ENCODE data around the gene PRIM2.
"Not testable (repeated sequence)": the region's sequence is repeated elsewhere in the genome, so short reads cannot be mapped to it uniquely, and the experiment has no call there.

Gene PRIM2

GRCh38 chr6:57329933-57330332 lies 12.5 kb downstream of the PRIM2 start:
- Histone ChIP-seq H3K4me1 (ENCODE audit: control extremely low read depth in 1 of 4, control insufficient read depth in 4 of 4, insufficient read depth in 4 of 4, low read length in 3 of 4) (no peaks in the 10 kb centered on the region), H3K27ac (ENCODE audit: insufficient read depth in 1 of 2, low read depth in 1 of 2, low read length in 2 of 2, poor library complexity in 1 of 2, severe bottlenecking in 2 of 2) (no peak overlapping the region), H3K27me3 (replicated peaks in 2 of 5; ENCODE audit: control insufficient read depth in 4 of 5, insufficient read depth in 5 of 5, low read length in 4 of 5) (no peaks in the 10 kb centered on the region), H3K4me3 (ENCODE audit: control insufficient read depth in 1 of 7, extremely low read depth in 1 of 7, insufficient read depth in 4 of 7, low read depth in 2 of 7, low read length in 6 of 7) (no peak overlapping the region), H3K36me3 (ENCODE audit: control insufficient read depth in 4 of 4, insufficient read depth in 4 of 4, low read length in 3 of 4) (peaks cover 24 to 82% (median 45%) of the 10 kb centered on the region in 4 experiments), H3K9me3 (ENCODE audit: control extremely low read depth in 1 of 5, control insufficient read depth in 4 of 5, insufficient read depth in 2 of 5, low read depth in 1 of 5, low read length in 4 of 5) (peaks cover 14 to 57% (median 21%) of the 10 kb centered on the region in 5 experiments)
- DNase-seq, result peak in 2 of 3 donors; percentile 7 to 15
- CTCF ChIA-PET, result no interaction called here
- POLR2A ChIA-PET, result no interaction called here

GRCh38 chr6:57342148-57342669 lies 24.8 kb downstream of the PRIM2 start:
- 90% methylated on average over 2 of the region's 2 CpGs for WGBS (ENCODE audit: insufficient coverage)

GRCh38 chr6:57343342-57343741 lies 25.9 kb downstream of the PRIM2 start:
- POLR2A ChIA-PET; H3K9me3 ChIP-seq (ENCODE audit: control extremely low read depth in 1 of 5, control insufficient read depth in 4 of 5, insufficient read depth in 2 of 5, low read depth in 1 of 5, low read length in 4 of 5); CTCF ChIA-PET; DNase-seq; H3K4me3 ChIP-seq (ENCODE audit: control insufficient read depth in 1 of 7, extremely low read depth in 1 of 7, insufficient read depth in 4 of 7, low read depth in 2 of 7, low read length in 6 of 7); H3K4me1 ChIP-seq (ENCODE audit: control extremely low read depth in 1 of 4, control insufficient read depth in 4 of 4, insufficient read depth in 4 of 4, low read length in 3 of 4); H3K36me3 ChIP-seq (ENCODE audit: control insufficient read depth in 4 of 4, insufficient read depth in 4 of 4, low read length in 3 of 4); H3K27ac ChIP-seq (ENCODE audit: insufficient read depth in 1 of 2, low read depth in 1 of 2, low read length in 2 of 2, poor library complexity in 1 of 2, severe bottlenecking in 2 of 2); H3K27me3 ChIP-seq (replicated peaks in 2 of 5; ENCODE audit: control insufficient read depth in 4 of 5, insufficient read depth in 5 of 5, low read length in 4 of 5): not testable (repeated sequence)
- 100% methylated on average over 1 of the region's 3 CpGs for WGBS (ENCODE audit: insufficient coverage)

More at GRCh38 chr6:57342148-57342669, 24.8 kb downstream of the PRIM2 start:
- no peaks in the 10 kb centered on the region for H3K9me3 ChIP-seq (ENCODE audit: control extremely low read depth in 1 of 5, control insufficient read depth in 4 of 5, insufficient read depth in 2 of 5, low read depth in 1 of 5, low read length in 4 of 5)
- H3K4me1 ChIP-seq (ENCODE audit: control extremely low read depth in 1 of 4, control insufficient read depth in 4 of 4, insufficient read depth in 4 of 4, low read length in 3 of 4), result no peaks in the 10 kb centered on the region
- CTCF ChIA-PET, result no interaction called here
- no peak overlapping the region for H3K4me3 ChIP-seq (ENCODE audit: control insufficient read depth in 1 of 7, extremely low read depth in 1 of 7, insufficient read depth in 4 of 7, low read depth in 2 of 7, low read length in 6 of 7)
- no peak overlapping the region for H3K27ac ChIP-seq (ENCODE audit: insufficient read depth in 1 of 2, low read depth in 1 of 2, low read length in 2 of 2, poor library complexity in 1 of 2, severe bottlenecking in 2 of 2)
- no peaks in the 10 kb centered on the region for H3K27me3 ChIP-seq (replicated peaks in 2 of 5; ENCODE audit: control insufficient read depth in 4 of 5, insufficient read depth in 5 of 5, low read length in 4 of 5)
- DNase-seq, result no peak
- no peaks in the 10 kb centered on the region for H3K36me3 ChIP-seq (ENCODE audit: control insufficient read depth in 4 of 4, insufficient read depth in 4 of 4, low read length in 3 of 4)
- POLR2A ChIA-PET, result no interaction called here

GRCh38 chr6:57346715-57347114 lies 29.3 kb downstream of the PRIM2 start:
- 100% methylated on average over 1 of the region's 2 CpGs for WGBS (ENCODE audit: insufficient coverage)

GRCh38 chr6:57347597-57347996 lies 30.2 kb downstream of the PRIM2 start:
- H3K4me1 ChIP-seq (ENCODE audit: control extremely low read depth in 1 of 4, control insufficient read depth in 4 of 4, insufficient read depth in 4 of 4, low read length in 3 of 4); CTCF ChIA-PET; H3K9me3 ChIP-seq (ENCODE audit: control extremely low read depth in 1 of 5, control insufficient read depth in 4 of 5, insufficient read depth in 2 of 5, low read depth in 1 of 5, low read length in 4 of 5); H3K4me3 ChIP-seq (ENCODE audit: control insufficient read depth in 1 of 7, extremely low read depth in 1 of 7, insufficient read depth in 4 of 7, low read depth in 2 of 7, low read length in 6 of 7); DNase-seq; POLR2A ChIA-PET; H3K27me3 ChIP-seq (replicated peaks in 2 of 5; ENCODE audit: control insufficient read depth in 4 of 5, insufficient read depth in 5 of 5, low read length in 4 of 5); H3K36me3 ChIP-seq (ENCODE audit: control insufficient read depth in 4 of 4, insufficient read depth in 4 of 4, low read length in 3 of 4); H3K27ac ChIP-seq (ENCODE audit: insufficient read depth in 1 of 2, low read depth in 1 of 2, low read length in 2 of 2, poor library complexity in 1 of 2, severe bottlenecking in 2 of 2): not testable (repeated sequence)

More at GRCh38 chr6:57346715-57347114, 29.3 kb downstream of the PRIM2 start:
- H3K27ac ChIP-seq (ENCODE audit: insufficient read depth in 1 of 2, low read depth in 1 of 2, low read length in 2 of 2, poor library complexity in 1 of 2, severe bottlenecking in 2 of 2); H3K9me3 ChIP-seq (ENCODE audit: control extremely low read depth in 1 of 5, control insufficient read depth in 4 of 5, insufficient read depth in 2 of 5, low read depth in 1 of 5, low read length in 4 of 5); H3K36me3 ChIP-seq (ENCODE audit: control insufficient read depth in 4 of 4, insufficient read depth in 4 of 4, low read length in 3 of 4); H3K4me1 ChIP-seq (ENCODE audit: control extremely low read depth in 1 of 4, control insufficient read depth in 4 of 4, insufficient read depth in 4 of 4, low read length in 3 of 4); H3K4me3 ChIP-seq (ENCODE audit: control insufficient read depth in 1 of 7, extremely low read depth in 1 of 7, insufficient read depth in 4 of 7, low read depth in 2 of 7, low read length in 6 of 7); H3K27me3 ChIP-seq (replicated peaks in 2 of 5; ENCODE audit: control insufficient read depth in 4 of 5, insufficient read depth in 5 of 5, low read length in 4 of 5); DNase-seq; POLR2A ChIA-PET; CTCF ChIA-PET: not testable (repeated sequence)

GRCh38 chr6:57350443-57350842 lies 33.0 kb downstream of the PRIM2 start:
- CTCF ChIA-PET; H3K4me1 ChIP-seq (ENCODE audit: control extremely low read depth in 1 of 4, control insufficient read depth in 4 of 4, insufficient read depth in 4 of 4, low read length in 3 of 4); H3K27ac ChIP-seq (ENCODE audit: insufficient read depth in 1 of 2, low read depth in 1 of 2, low read length in 2 of 2, poor library complexity in 1 of 2, severe bottlenecking in 2 of 2); H3K36me3 ChIP-seq (ENCODE audit: control insufficient read depth in 4 of 4, insufficient read depth in 4 of 4, low read length in 3 of 4); DNase-seq; H3K27me3 ChIP-seq (replicated peaks in 2 of 5; ENCODE audit: control insufficient read depth in 4 of 5, insufficient read depth in 5 of 5, low read length in 4 of 5); H3K4me3 ChIP-seq (ENCODE audit: control insufficient read depth in 1 of 7, extremely low read depth in 1 of 7, insufficient read depth in 4 of 7, low read depth in 2 of 7, low read length in 6 of 7); H3K9me3 ChIP-seq (ENCODE audit: control extremely low read depth in 1 of 5, control insufficient read depth in 4 of 5, insufficient read depth in 2 of 5, low read depth in 1 of 5, low read length in 4 of 5); POLR2A ChIA-PET: not testable (repeated sequence)
- 92% methylated on average over 2 of the region's 6 CpGs for WGBS (ENCODE audit: insufficient coverage)

- H3K27ac ChIP-seq (ENCODE audit: insufficient read depth in 1 of 2, low read depth in 1 of 2, low read length in 2 of 2, poor library complexity in 1 of 2, severe bottlenecking in 2 of 2); H3K9me3 ChIP-seq (ENCODE audit: control extremely low read depth in 1 of 5, control insufficient read depth in 4 of 5, insufficient read depth in 2 of 5, low read depth in 1 of 5, low read length in 4 of 5); H3K27me3 ChIP-seq (replicated peaks in 2 of 5; ENCODE audit: control insufficient read depth in 4 of 5, insufficient read depth in 5 of 5, low read length in 4 of 5); H3K4me1 ChIP-seq (ENCODE audit: control extremely low read depth in 1 of 4, control insufficient read depth in 4 of 4, insufficient read depth in 4 of 4, low read length in 3 of 4); CTCF ChIA-PET; DNase-seq; H3K36me3 ChIP-seq (ENCODE audit: control insufficient read depth in 4 of 4, insufficient read depth in 4 of 4, low read length in 3 of 4); H3K4me3 ChIP-seq (ENCODE audit: control insufficient read depth in 1 of 7, extremely low read depth in 1 of 7, insufficient read depth in 4 of 7, low read depth in 2 of 7, low read length in 6 of 7); POLR2A ChIA-PET: not testable (repeated sequence)
- no CpG with 5 or more reads among the region's 1 CpG for WGBS (ENCODE audit: insufficient coverage)
Observed at GRCh38 chr6:57352596-57352995, 35.2 kb downstream of the PRIM2 start.
